Stimulated activated CD4-positive, alpha-beta T cell treated with anti-CD3 and anti-CD28 coated beads, Interleukin-1b, Interleukin-23, amount 100 ng/mL, for 48 hours (primary cell): ENCODE measurements around the gene ADAM10.
A peak's percentile ranks its signal among the peaks of the same experiment; 100 is the strongest.
"Not testable (repeated sequence)": the region's sequence is repeated elsewhere in the genome, so short reads cannot be mapped to it uniquely, and the experiment has no call there.

Source experiments
- DNase-seq: peaks from one replicate; pipeline ENCODE4 v3.0.0-alpha.2; 2020

ADAM10 gene, protein sequence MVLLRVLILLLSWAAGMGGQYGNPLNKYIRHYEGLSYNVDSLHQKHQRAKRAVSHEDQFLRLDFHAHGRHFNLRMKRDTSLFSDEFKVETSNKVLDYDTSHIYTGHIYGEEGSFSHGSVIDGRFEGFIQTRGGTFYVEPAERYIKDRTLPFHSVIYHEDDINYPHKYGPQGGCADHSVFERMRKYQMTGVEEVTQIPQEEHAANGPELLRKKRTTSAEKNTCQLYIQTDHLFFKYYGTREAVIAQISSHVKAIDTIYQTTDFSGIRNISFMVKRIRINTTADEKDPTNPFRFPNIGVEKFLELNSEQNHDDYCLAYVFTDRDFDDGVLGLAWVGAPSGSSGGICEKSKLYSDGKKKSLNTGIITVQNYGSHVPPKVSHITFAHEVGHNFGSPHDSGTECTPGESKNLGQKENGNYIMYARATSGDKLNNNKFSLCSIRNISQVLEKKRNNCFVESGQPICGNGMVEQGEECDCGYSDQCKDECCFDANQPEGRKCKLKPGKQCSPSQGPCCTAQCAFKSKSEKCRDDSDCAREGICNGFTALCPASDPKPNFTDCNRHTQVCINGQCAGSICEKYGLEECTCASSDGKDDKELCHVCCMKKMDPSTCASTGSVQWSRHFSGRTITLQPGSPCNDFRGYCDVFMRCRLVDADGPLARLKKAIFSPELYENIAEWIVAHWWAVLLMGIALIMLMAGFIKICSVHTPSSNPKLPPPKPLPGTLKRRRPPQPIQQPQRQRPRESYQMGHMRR

DNA sequence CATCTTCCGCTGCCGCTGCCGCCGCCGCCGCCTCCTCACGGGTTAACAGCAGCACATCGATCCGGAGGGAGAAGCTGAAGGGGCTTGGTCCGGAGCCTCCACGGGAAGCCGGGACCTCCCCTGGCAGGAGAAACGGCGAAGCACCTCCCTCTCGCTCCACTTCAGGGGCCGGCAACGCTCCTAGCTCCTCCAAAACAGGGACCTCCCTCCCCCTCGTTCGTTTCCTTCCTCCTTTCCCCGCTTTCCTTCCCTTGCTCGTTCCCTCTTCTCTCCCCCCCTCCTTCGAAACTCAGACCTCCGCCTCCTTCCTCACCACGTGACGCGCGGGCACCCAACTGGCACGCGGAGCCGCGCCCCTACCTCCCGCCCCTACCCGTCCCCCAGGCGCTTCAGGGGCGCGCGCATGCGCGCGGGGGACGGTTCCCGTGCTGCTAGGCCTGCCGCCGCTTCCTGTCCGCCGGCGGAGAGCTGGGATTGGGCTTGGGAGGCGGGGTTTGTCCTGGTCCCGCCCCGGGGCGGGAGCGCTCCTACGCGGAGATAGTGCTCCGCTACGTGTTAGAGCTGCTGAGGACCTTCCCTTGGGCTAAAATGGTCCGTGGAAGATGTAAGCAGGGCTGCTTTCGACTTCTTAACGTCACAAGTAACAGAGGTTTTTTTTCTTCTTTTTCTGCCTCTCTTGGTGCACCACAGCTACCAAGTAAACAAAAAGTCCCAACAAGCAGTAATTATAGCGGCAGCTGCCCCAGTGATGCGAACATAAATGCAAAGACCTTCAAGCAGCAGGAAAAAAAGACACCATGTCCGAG, at the start of gene ADAM10:
ADAM10 (minus strand) TSS at position 176 of the 806 bp plus-strand sequence; CDS start at position 3, 173 bp downstream.
- peak; percentile 99 for DNase-seq

DNA sequence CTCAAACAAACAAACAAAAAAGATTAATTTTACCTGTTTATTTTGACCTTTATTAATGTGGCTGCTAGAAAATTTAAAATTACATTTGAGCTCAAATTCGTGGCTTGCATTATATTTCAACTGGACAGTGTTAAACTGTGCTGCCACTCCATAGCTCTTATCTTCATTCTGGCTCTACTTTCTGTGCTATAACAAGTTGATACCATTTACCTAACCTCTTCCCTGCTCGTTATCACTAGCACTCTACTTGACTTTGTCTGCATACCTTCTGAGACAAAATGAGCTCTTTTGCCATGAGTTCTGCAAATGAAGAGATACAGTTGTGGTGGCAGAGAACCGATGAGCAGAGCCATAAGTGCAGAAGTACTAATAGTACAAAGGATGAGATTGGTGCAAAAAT, 48.0 kb upstream of the ADAM10 start:
- DNase-seq: no peak

DNA sequence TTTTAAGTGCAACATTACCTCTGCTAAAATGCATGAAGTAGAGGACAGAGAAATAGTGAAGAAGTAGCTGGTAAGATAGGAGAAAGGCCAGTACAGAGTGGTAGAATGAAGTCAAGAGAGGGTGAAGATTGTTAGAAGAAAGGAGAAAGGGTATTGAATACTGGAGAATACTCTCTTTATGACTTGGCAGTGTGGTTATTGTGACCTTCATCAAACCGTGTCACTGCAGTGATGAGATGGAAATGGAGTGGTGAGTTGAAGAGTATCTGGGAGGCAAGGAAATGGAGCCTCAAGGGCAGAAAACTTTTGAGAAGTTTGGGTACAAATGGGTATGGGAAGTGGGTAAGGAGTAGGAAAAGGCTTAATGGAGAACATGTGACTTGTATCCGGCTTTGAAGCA, 46.3 kb upstream of the ADAM10 start:
- DNase-seq: no peak

DNA sequence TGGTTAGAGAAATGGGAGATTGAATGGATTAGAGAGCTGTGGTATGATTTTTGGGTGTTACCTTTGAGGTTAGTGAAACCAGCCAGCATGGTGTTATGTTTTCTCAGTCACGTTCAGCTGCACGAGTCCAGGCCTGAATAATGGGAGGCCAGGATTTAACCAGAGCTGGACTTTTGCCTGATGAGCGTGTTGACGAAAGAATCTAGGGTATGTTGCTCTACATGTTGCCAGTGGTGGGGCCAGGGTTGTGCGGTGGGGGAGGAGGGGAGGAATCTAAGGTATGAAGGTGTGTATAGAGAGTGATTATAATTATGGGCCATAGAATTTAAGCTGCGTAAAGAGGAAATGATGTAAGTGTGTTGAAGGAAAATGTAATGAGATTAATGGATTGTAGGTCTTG, 44.4 kb upstream of the ADAM10 start:
- no peak for DNase-seq

DNA sequence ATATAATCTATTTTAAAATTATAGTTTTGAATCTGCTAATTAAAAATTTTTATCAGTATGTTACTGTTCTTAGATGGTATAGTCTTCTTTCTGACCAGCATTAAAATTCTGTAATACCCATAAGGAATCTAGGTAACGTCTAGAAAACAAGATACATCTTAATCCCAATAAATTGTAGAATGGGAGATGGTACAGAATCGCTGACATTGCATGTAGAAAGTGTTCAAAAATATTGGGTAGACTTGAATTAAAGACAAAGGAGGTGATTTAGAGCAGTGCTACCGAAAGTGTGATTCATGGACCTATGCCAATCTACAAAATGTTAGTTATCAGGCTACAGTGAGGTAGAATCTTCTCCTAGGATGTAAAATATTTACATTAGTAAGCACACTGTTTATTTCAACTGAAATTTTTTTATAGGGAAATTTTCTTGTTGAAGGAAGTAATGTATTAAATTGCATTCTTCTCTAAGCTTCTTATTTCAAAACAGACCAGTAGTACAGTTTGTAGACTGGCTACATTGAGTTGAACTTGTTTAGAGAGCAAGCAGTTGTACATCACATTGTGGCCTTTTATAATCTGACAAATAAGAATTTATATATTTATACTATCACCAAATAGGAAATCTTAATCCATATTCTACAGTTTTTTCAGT, 38.7 kb upstream of the ADAM10 start:
- DNase-seq: no peak

DNA sequence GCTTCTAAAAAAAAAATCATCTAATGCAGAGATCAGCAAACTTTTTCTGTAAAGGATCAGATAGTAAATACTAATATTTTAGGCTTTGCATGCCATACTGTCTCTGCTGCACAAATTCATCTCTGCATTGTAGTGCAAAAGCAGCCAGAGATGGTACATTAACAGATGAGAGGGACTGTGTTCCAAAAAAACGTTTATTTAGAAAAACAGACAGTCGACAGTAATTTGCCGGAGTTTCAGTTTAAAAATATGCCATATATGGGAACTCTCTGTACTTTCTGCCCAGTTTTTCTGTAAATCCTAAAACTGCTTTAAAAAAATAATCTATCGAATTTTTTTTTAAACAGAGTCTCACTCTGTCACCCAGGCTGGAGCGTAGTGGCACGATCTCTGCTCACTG, 35.8 kb upstream of the ADAM10 start:
- no peak for DNase-seq

DNA sequence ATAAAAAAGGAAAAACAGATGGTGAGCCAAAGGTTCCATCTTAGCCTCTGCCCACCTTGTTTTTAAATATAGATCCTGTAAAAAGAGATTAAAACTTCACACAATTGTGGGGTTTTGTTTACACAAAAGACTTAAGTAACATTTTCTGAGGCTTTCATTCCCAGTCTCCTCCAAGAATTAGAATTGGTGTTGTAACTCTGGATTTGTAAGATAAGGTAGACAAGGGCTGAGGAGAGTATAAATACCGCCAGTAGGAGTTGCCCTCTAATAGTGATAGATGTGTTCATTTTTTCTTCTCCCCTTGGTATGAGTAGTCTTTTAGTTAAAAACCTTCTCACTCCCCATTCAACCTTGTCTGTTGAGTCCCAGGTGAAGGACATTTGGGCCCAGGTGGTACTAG, 30.0 kb upstream of the ADAM10 start:
- no peak for DNase-seq

DNA sequence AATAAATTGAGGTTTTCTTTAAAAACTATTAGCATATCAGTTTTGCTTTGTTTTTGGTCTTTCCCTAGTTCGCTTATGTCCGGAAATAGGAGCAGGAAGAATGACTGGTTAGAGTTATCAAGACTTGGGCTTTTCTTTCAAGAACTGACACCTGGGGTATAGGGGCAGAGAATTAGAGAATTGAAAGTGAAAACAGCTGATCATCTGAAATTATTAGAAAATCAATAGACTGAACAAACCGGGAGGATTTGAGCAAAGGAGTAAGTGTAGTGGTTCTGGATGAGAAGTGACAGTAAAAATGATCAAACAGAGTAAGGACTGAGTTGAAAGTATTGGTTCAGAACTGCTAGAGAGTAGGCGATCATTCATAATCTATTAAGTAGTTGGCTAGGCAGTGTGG, 27.6 kb upstream of the ADAM10 start:
- no peak for DNase-seq

DNA sequence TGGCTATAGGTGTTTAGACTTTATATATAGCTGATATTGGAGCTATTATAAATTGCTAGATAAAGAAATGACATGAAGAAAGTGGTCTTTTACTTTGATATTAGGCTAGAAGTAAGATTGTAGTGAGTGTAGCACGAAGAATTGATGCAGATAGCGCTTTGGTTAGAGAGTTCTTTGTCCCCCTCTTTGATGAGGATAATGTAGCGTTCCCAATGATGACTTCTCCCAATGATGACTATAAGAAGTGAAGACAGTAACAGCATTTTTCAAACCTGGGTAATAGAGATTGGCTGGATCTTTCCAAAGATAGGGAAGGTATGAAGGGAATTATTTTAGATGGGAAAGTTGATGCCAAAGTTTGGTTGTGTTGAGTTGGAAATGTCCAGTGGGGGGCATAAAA, 25.9 kb upstream of the ADAM10 start:
- no peak for DNase-seq

DNA sequence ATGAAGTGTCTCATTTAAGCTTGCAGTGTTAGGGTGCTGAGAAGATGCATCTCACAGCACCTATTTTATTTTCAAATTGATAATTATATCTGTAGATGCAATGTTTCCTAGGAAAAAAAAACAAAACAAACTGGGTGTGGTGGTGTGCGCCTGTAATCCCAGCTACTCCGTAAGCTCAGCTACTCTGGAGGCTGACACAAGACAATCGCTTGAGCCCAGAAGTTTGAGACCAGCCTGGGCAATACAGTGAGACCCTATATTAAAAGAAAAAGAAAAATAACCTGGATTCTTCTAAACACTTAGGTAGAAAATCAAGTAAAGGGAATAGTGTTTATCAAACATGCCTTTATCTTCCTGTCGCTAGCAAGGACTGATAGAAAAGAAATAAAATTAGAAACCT, 23.5 kb upstream of the ADAM10 start:
- DNase-seq: no peak

DNA sequence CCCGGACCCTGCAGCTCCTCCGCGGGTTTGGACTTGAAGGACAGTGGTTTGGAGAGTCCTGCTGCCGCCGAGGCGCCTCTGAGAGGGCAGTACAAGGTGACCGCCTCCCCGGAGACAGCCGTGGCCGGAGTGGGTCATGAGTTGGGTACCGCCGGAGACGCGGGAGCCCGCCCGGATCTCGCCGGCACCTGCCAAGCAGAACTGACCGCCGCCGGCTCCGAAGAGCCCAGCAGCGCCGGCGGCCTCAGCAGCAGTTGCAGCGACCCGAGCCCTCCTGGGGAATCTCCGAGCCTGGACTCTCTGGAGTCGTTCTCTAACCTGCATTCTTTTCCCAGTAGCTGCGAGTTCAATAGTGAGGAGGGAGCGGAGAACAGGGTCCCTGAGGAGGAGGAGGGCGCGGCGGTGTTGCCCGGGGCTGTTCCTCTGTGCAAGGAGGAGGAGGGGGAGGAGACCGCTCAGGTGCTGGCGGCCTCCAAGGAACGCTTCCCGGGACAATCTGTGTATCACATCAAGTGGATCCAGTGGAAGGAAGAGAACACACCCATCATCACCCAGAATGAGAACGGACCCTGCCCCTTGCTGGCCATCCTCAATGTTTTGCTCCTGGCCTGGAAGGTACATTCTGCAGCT, 22.2 kb upstream of the ADAM10 start:
- DNase-seq: peak; percentile 11

DNA sequence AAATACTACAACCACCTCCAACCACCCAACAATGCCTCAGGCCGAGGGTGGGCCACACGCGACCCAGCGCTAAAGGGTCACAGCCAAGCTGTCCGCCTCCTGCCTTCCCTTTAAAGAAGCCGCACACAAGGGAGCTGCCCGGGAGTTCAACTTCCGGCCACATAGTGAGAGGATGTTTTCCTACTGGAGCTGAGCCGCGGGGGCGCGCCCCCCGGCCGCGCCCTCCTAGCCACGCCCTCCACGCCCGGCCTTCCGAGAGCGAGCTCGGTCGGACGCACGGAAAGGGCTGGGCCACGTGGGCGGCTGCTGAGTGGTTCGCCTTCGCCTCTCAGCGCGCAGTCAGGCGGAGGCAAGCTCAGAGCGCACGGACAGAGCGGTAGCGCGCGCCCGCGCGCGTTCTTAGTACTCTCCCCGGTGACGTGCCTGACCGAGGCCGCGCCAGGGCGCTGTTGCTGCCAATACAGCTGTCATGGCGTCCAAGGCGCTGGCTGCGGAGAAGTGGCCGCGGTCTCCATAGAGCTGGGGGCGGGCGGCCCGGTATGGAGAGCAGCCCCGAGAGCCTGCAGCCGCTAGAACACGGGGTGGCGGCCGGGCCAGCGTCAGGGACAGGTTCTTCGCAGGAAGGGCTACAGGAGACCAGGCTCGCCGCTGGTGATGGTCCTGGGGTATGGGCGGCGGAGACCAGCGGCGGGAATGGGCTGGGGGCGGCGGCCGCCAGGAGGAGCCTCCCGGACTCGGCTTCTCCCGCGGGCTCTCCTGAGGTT, 21.5 kb upstream of the ADAM10 start, which contains the start of gene MINDY2:
MINDY2 (plus strand) TSS at position 446 of the 764 bp plus-strand sequence; CDS start at position 540, 94 bp downstream.
- DNase-seq: peak; percentile 97

DNA sequence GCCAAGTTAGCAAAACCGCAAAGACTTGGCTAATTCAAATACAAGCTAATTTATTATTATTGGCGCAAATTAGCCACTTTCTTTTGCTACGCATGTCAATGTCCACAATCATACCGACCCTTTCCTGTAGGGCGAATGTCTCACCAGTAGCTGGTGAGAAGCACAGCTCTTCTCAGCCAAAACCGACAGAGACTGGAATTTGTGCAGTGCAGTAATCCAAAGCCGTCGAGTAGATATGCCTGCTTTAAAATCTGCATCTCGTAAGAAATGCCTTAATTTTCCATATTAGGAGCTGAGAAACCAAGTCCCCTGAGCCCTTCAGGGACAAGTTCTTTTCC, 21.0 kb upstream of the ADAM10 start:
- DNase-seq: peak; percentile 13

DNA sequence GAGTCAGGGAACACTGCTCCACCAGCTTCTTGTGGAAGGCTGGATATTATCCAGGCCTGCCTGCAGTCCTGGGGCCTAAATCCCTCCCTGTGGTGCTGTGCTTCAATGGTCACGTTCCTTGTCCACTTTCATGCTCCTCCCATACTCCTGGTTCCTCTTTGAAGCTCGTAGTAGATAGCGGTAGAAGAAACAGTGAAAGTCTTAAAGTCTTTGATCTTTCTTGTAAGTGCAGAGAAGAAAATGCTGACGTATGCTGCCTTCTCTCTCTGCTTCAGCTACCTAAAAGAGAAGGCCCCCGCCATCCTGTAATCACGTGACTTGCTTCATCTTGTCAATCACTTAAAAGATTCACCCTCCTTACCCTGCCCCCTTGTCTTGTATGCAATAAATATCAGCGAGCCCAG, 19.1 kb upstream of the ADAM10 start:
- DNase-seq: not testable (repeated sequence)

DNA sequence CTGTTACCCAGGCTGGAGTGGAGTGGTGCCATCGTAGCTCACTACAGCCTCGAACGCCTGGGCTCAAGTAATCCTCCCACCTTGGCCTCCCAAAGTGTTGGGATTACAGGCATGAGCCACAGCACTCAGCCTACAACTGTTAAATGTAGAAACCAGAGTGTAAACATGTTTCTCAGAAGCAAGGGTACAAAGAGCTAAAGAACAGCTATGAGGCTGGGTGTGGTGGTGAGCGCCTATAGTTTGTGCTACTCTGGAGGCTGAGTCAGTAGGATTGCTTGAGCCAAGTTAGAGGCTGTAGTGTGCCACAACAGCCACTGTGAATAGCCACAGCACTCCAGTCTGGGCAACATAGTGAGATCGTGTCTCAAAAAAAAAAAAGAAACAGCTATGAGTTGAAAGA, 16.8 kb upstream of the ADAM10 start:
- DNase-seq: no peak

DNA sequence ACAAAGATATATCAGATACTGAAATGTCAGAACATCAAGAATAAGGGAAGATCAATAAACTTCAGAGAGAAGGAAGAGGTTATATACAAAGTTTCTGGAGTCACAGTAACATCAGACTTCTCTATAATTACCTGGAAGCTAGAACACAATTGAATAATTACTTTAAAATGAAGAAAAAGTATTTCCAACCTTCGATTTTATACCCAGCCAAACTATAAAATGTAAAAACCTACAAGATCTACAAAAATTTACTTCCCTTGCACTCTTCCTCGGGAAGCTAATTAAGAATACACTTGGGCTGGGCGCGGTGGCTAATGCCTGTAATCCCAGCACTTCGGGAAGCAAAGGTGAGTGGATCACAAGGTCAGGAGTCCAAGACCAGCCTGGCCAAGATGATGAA, 15.0 kb upstream of the ADAM10 start:
- no peak for DNase-seq

DNA sequence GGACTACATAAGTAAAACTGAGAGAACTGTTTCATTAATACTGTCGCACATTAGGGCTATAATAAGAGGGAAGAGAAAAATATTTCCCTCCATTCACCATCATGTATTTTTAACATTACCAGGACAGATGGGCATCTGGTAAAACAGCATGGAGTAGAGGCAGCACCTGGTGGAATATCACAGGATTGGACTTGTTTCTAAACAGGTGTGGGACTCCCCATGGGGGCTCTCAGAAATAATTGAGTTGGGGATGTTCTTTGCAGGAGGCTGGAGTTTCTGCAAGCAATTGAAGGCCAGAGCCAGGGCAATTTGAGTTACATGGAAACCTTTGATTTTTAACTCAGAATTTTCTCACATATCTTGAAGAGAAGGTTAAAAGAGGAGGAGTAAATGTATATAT, 13.2 kb upstream of the ADAM10 start:
- no peak for DNase-seq

DNA sequence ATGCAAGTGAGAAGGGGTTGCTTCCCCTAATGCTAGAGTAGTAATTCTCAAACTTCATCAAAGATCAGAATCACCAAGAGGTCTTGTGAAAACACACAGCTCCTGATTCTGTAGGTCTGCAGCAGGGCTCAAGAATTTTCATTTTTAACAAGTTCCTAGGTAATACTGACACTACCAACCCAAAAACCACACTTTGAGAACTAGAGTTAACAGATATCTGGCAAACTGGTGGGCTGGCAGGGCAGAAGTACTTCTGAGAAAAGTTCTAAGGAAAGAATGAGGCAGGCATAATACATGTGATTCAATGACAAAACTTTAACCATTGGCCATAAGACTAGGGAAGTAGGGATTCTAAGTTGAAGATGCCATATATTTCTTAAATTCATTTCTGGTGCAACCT, 12.8 kb upstream of the ADAM10 start:
- no peak for DNase-seq

DNA sequence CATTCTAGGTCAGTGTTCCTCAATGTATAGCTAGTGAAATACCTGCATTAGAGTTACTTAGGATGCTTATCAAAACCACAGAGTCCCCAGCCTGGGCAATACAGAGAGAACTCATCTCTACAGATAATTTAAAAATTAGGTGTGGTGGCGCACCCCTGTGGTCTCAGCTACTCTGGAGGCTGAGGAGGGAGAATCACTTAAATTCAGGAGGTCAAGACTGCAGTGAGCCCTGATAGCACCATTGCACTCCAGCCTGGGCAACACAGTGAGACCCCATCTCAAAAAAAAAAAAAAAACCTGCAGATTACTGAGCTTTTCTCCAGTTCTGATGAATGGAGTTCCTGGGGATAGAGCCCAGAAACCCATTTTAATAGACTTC, 11.5 kb upstream of the ADAM10 start:
- no peak for DNase-seq

DNA sequence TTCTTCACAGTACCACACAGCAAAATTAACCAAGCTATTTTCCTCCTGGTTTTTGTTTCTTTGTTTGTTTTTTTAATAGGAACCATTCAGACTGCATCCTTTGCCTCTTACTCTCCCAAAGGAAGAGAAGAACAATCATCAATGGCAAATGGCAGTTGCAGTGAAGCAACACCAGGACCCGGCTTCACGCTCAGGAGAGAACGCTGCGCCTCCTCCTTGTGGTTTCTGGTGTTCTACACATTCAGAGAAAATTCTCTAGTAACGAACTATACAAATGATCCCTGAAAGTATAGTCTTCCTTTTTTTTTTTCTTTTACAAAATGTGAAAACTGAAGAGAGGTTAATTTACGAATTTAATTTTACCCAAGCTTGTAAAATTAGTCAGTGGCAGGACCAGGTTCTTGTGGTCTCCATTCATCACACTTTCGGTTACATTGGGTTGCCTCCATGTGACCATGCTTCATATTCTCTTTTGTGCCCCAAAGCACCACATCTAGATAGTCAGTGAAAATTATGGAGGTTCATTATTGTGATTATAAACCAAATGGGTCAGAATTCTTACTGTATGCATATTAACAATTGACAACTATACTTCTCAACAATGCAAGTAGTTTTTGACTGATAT, 11.0 kb upstream of the ADAM10 start:
- DNase-seq: no peak

DNA sequence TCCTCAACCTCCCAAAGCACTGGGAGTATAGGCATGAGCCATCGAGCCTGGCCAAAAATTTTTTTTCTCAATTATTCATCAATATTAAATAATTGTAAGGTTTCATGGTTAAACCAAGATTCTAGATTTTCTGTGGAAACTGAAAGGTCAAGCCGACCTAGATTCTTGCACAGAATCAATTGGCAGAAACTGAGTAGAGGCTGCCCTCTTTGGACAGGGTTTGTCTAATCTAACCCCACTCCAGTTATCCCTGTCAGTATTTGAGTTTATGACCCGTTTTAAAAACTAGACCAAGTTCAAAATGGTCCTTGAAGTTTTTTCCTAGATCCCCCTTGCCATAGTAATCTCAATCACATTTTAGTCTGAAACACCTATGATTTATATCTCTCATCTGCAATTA, 8.6 kb upstream of the ADAM10 start:
- DNase-seq: no peak
